HFFc6 (cell line): ENCODE results near the gene RNF152. TPM values are rescaled to one million over a fixed set of nuclear protein-coding genes. Genes with fewer than 3 reads are reported as not detected.

Experiments
- DNase-seq: peaks from one replicate; pipeline ENCODE4 v3.0.0-alpha.2; 2018
- H3K27ac Mint-ChIP-seq: 2 replicates; pipeline ENCODE4 v1.8.0; 2020; ENCODE audit warnings: mild to moderate bottlenecking, mixed read lengths
- H3K27me3 Mint-ChIP-seq: 2 replicates; pipeline ENCODE4 v1.8.0; 2021; ENCODE audit warnings: mild to moderate bottlenecking, moderate library complexity, mixed read lengths; ENCODE audit not compliant: insufficient read depth
- H3K36me3 Mint-ChIP-seq: 2 replicates; pipeline ENCODE4 v1.8.0; 2021; ENCODE audit warnings: low read depth, mixed read lengths
- H3K4me1 Mint-ChIP-seq: 2 replicates; pipeline ENCODE4 v1.8.0; 2020; ENCODE audit warnings: low read depth, mixed read lengths
- H3K4me3 Mint-ChIP-seq: 2 replicates; pipeline ENCODE4 v1.8.0; 2020; ENCODE audit warnings: mild to moderate bottlenecking, moderate library complexity, mixed read lengths
- H3K9me3 Mint-ChIP-seq: 2 replicates; pipeline ENCODE4 v1.8.0; 2020; ENCODE audit warnings: mild to moderate bottlenecking, mixed read lengths
- CTCF ChIP-seq: fragments of 200-600 bp; sonication (generic); IDR thresholded peaks from 2 replicates; pipeline ENCODE4 v1.5.0; 2021; ENCODE audit warnings: antibody characterized with exemption, mild to moderate bottlenecking
- total RNA-seq, 6 experiments: library from RNA; stranded (reverse); fragmentation: NEBNext Ultra II Directional; extraction: Animal tissue kit (Norgen Biotek cat#: 25700); gene quantifications; 2 replicates in 1 of 6; 3 replicates in 5 of 6; pipeline ENCODE4 v1.2.3, GENCODE V29; 2021

The RNF152 gene
- total RNA-seq, 6 experiments from 2014 or later: 44.3 to 68.4 (median 50.2) TPM

- TF ChIP-seq CTCF: no peak
- no peak overlapping the region for H3K27ac Mint-ChIP-seq
- no peaks in the 10 kb centered on the region for H3K9me3 Mint-ChIP-seq
- no peak for DNase-seq
- peaks cover 79% of the 10 kb centered on the region for H3K4me1 Mint-ChIP-seq
- no peak overlapping the region for H3K4me3 Mint-ChIP-seq
- no peaks in the 10 kb centered on the region; the same call in 1 of the 2 replicates for H3K27me3 Mint-ChIP-seq
- H3K36me3 Mint-ChIP-seq: peaks cover 45% of the 10 kb centered on the region
Measured at GRCh38 chr18:61889541-61889940, 3.3 kb downstream of the RNF152 start.

DNA sequence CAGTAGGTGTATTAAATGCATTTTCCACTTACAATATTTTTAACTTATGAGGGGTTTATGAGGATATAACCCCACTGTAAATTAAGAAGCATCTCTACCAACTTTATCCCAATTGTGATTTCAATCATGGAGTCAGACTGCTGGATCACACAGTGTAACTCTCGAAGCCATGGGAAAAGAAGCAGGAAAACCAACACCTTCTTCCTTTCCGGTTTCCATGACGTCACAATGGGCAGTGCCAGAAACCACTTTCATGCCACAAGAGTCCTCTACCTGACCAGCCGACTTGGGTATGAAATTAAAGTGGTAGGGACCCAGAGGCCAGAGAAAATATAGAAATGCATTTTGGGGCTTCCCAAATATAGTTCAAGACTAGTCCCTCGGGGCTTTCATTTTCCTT, 4.2 kb downstream of the RNF152 start:
- Mint-ChIP-seq H3K27me3 (no peaks in the 10 kb centered on the region; the same call in 1 of the 2 replicates), H3K4me3 (no peak overlapping the region), H3K9me3 (no peaks in the 10 kb centered on the region), H3K36me3 (peaks cover 51% of the 10 kb centered on the region), H3K27ac (no peak overlapping the region), H3K4me1 (peaks cover 88% of the 10 kb centered on the region)
- no peak for DNase-seq
- no peak for TF ChIP-seq CTCF

DNA sequence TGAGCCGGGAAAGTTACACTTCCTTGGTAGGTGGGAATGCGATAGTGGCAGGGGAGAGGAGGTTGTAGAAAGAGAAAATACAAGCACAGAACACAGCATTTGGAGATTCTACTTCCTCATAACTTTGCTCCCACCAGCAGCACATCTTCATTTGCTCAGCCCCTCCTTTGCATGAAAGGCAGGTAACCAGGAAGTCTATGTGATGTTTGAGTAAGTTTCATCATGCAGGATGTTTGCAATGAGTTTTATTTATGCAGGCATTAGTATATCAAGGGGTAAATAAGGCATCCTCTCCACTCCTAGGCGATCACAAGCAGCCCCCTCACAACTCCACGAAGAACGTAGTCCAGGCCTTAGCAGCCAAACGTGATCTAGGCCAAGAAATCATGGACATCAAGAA, 5.0 kb downstream of the RNF152 start:
- Mint-ChIP-seq H3K9me3 (no peaks in the 10 kb centered on the region), H3K27me3 (no peaks in the 10 kb centered on the region; the same call in 1 of the 2 replicates), H3K4me1 (peaks cover 96% of the 10 kb centered on the region), H3K27ac (peak overlapping the region; percentile 45), H3K36me3 (peaks cover 51% of the 10 kb centered on the region), H3K4me3 (no peak overlapping the region)
- no peak for TF ChIP-seq CTCF
- DNase-seq: no peak

DNA sequence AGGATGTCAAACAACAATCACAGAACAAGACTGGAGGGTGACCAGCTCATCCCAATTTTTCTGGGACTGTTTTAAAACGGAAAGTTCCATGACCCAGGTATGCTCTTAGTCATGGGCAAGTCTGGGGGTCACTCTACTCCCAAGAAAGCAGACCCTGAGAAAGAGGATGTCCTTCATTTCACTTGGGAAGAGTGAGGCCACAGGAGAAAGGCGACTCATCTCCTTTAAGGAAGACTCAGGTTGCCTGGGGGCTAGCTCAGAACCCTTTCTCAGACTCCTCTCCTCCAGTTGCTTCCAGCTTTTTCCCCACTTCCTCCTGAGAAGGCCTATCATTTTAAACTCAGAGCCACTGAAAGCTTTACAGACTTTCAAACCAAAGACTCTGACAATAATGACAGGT, 9.3 kb downstream of the RNF152 start:
- no peak for TF ChIP-seq CTCF
- Mint-ChIP-seq H3K36me3 (peaks cover 51% of the 10 kb centered on the region), H3K4me3 (peak overlapping the region; percentile 18; the same call in 1 of the 2 replicates), H3K27me3 (no peaks in the 10 kb centered on the region), H3K27ac (peak overlapping the region; percentile 80), H3K4me1 (peaks cover 94% of the 10 kb centered on the region), H3K9me3 (no peaks in the 10 kb centered on the region)
- peak; percentile 32 for DNase-seq

GRCh38 chr18:61882296-61883004, 10.4 kb downstream of the RNF152 start:
- Mint-ChIP-seq H3K27ac (peak overlapping the region; percentile 80), H3K36me3 (peaks cover 49% of the 10 kb centered on the region), H3K4me1 (peaks cover 92% of the 10 kb centered on the region), H3K27me3 (no peaks in the 10 kb centered on the region), H3K4me3 (peak overlapping the region; percentile 54), H3K9me3 (no peaks in the 10 kb centered on the region)
- DNase-seq: peak; percentile 90
- TF ChIP-seq CTCF: no peak
